GM18861 (cell line): ENCODE data around the gene NUAK2.
"Not testable (repeated sequence)": the region's sequence is repeated elsewhere in the genome, so short reads cannot be mapped to it uniquely, and the experiment has no call there.

ENCODE experiments used
- ATAC-seq: cut with Tn5 transposase; IDR thresholded peaks from one replicate; pipeline ENCODE4 v1.9.1; 2021; ENCODE audit not compliant: unreplicated experiment

The NUAK2 gene

DNA sequence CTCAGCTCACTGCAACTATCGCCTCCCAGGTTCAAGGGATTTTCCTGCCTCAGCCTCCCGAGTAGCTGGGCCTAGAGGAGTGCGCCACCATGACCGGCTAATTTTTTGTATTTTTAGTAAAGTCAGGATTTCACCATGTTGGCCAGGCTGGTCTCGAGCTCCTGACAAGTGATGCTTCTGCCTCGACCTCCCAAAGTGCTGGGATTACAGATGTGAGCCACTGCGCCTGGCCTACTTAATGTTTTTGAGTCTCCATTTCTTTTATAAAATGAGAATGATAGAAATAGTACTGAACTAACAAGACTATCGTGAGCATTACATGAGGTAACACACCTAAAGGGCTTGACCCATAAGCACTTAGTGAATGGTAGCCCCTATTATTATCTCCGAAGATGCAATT lies 21.4 kb downstream of the NUAK2 start:
- ATAC-seq = no peak

DNA sequence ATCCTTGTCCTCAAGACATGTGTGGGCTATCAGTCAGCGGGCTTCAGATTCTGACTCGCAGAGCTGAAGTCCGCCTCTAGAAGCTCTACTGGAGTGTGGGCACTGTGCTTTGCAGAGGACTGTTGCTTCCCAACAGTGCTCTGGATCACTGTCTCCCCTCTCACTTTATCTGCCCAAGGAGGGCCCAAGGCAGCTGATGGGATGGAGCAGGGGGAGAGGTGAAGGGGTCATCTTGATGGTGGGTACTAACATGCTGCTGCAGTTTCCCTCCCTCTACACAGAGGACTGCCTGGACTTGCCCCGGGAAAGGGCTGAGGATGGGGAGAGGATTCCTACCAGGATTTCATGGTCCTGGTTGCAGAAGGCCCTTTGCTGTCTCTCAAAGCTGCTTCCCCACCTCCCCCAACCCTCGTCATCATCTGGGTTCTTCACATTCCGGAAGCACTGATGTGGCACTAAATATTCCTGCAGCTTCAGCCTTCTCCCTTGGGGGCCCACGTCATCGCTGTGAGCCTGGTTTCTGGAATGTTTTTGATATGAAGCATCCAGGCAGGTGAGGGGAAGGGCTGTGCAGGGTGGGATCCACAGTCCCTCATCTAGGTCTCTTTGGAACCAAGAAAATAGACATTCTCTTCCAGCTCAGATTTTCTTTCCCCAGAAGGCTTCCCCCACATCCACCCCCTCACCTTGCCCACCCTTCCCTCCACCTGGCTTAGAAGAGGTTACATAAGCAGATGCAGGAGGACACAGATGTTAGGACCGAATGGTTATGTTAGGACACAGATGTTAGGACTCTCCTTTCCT lies 23.2 kb downstream of the NUAK2 start:
- no peak for ATAC-seq

DNA sequence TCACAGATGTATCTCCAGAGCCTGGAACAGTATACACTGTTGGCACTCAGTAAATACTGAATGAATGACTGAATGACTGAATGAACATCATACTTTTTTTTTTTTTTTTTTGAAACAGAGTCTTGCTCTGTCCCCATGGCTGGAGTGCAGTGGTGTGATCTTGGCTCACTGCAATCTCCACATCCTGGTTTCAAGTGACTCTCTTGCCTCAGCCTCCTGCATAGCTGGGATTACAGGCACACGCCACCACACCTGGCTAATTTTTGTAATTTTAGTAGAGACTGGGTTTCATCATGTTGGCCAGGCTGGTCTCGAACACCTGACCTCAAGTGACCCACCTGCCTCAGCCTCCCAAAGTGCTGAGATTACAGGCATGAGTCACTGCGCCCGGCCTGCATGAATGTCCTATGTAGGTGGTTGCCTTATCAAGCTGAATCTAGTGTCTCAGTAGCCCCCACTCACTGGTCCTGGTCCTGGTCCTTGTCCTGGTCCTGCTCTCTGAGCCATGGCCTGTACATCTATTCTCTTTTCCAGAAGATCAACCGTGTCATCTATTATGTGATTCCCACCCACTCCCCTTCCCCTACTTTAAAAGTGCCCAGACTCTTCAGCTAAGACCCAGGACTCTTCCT lies 23.9 kb downstream of the NUAK2 start:
- not testable (repeated sequence) for ATAC-seq

DNA sequence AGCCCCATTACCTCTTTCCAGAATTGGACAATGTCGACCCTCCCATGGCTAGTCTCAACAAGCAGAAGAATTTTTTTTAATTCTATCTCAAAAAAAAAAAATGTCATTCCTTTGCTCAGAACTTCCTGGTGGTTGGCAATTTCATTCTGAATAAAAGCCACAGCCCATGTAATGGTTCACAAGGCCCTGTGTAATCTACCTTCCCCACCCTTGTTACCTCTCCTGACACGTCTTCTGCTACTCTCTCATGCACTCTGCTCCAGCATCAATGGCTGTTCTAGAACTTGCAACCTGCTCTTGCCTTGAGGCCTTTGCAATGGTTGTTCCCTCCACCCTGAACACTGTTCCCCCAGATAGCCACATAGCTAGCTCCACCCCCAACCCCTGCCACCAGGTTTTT lies 25.4 kb downstream of the NUAK2 start:
- ATAC-seq = no peak

DNA sequence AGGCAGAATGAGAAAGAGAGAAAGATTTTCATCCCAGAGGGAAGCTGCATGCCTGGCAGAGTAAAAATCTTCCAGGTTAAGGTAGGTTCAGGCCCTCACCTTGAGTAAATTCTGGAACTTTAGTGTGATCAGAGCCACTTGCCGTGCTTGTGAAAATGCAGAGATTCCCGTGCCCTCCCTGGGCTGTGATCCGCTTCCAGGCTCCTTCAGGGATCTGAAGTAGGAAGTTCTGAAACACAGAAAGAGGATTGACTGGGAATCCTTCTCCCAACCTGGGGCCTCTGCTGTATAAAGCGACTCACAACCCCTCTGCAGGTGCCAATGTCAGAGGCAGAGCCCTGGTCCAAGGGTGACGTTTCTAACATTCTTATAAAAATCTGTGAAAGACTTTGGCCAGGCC lies 26.6 kb downstream of the NUAK2 start:
- no peak for ATAC-seq

DNA sequence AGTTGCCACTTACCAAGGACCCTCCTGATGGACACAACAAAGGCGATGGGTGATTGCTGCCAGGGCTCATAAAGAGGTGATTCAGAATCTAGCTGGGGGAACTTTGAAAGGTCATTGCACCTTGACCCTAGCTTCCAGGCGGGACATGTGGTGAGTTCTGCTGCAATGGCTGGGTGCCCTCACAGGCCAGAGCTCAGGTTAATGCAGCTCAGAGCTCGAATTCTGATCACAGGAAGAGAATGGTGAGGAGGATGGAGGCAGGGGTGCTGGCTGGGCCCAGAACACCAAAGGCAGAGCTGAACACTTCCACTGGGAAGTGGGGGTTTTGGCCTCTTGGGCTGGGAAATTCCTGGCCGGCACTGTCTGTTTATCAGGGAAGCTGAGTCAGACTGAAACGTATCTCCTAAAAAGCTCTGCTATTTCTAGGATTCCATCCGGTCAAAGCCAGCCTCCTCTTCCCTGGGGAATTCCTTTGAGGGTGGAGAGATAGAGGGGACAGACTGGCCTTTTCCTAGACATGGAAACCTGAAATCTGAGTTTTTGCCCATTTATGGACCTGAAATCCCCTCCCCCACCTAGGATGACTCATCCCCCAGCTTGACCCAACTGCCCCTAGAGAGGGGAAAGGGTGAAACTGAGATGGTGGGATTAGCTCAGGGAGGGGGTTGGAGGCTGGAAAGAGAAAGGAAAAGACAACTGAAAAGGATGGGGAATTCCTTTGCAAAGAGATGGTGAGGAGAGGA lies 27.2 kb downstream of the NUAK2 start:
- ATAC-seq = no peak

DNA sequence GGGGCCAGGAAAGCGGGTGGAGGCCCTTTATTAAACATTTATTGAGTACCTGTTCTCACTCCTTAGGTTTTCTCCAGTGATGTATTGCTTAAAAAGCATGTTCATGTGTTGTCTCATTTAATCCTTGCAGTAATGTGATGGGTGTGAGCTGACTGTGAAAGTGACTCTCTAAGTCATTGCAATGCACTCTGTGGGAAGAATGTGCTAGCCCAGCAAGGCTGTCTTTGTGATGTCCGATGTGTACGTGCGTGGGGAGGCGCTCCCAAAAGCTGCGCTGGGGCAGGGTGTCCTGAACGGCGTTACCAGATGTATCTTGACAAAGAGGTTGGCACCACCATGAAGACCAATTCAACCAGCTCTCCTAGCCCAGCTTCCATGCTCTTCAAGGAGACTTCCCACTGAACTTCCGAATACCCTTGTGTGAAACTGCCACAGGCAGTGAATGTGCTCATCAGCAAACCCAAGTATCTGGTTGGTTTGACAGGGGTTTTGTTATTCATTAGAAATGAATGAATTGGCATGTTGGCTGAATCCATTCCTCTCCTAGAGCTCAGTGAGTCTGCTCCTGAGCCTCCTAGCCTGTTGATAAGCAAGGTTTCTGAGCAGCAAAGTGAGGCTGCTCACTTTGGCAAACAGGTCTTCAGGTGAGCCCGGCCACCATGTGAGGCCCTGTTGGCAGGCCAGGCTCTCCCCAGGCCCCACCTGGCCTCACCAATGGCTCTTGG lies 28.0 kb downstream of the NUAK2 start:
- no peak for ATAC-seq

DNA sequence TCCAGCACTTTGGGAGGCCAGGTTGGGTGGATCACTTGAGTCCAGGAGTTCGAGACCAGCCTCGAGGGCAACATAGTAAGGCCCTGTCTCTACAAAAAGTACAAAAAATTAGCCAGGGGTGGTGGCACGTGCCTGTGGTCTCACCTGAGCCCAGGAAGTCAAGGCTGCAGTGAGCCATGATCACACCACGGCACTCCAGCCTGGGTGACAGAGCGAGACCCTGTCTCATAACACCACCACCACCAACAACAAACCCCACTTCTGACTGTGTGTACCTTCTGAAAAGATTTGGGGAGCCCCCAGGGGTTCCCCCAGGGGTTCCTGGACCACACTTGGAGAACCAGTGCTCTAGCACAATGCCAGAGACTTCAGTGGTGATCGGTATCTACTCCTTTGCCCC lies 29.9 kb downstream of the NUAK2 start:
- no peak for ATAC-seq

DNA sequence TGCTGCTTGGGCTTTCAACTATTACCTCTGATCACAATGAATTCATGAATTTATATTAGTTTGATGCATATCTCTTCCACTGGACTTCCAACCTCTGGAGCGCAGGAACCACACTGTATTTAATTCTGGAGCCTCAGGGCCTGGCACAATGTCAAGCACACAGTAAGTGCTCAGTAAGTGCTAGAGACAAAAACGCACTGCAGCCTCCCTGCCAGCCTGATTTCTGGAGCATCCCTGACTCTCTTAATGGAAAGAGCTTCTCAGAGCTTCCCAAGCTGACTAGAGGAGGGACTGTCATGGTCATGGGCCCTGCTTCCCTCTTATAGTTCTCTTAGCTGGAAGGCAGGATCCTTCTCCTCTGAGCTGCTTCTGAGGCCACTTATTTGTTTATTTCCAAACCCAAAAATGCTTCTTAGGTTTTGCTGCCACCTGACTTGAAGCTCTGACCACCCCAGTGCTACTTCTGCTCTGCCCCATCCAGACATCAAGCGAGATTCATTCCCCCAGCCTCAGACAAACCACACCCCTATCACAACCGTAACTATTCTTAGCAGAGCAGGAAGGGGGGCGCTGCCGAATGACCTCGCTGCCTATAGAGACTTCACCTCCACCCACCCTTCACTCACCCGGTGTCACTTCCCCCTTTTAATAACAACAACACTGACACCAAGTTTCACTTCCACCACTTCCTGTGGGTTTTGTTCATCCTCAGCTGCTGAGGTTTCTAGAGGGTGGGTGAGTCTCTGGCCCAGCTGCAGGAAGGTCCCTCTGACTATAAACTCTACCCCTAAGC lies 33.6 kb downstream of the NUAK2 start:
- ATAC-seq = peak; percentile 72

DNA sequence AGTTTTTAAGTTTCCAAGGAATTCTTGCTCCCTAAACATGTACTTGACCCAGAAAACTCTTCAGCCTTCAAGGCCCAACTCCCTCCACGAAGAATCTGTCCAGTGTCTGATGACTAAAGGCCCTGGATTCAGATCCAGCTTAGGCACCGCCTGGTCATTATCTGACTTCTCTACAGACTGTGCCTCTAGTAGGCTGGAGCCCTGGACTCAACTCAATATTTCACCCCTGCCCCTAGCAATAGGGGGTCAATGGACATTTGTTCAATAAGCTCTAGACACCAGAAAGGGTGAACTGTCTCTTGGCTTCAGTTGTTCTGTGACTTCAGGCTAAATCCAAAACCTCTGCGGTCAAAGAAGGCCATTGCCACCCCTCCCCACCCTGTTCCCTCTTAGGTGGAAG lies 34.5 kb downstream of the NUAK2 start:
- no peak for ATAC-seq

DNA sequence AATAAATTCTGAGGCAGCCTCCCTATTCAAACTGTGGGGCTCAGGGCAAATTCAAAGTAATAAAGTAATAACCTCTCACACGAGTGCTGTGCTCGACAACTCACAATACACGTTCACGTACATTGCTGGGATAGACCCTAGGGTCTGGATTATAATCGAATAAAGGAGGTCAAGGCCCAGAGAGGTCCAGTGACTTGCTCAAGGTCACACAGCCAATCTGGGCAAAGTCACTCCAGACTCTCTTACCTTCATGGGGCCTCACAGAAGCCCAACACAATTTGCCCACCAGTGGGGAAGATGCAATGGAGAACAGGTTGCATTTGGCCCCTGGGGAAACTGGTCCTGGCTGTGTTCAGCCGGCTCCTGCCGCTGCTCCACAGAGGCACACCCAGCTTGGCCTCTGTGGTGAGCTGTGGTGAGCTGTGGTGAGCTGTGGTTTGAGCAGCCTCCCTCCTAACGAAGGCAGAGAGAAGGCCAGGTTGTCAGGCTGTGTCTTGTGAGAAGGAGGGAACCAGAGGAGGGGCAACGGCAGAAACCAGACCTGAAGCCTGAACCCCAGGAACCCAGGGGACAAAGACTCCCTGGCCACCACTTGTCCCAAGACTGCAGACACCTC lies 35.1 kb downstream of the NUAK2 start:
- ATAC-seq = peak; percentile 25

DNA sequence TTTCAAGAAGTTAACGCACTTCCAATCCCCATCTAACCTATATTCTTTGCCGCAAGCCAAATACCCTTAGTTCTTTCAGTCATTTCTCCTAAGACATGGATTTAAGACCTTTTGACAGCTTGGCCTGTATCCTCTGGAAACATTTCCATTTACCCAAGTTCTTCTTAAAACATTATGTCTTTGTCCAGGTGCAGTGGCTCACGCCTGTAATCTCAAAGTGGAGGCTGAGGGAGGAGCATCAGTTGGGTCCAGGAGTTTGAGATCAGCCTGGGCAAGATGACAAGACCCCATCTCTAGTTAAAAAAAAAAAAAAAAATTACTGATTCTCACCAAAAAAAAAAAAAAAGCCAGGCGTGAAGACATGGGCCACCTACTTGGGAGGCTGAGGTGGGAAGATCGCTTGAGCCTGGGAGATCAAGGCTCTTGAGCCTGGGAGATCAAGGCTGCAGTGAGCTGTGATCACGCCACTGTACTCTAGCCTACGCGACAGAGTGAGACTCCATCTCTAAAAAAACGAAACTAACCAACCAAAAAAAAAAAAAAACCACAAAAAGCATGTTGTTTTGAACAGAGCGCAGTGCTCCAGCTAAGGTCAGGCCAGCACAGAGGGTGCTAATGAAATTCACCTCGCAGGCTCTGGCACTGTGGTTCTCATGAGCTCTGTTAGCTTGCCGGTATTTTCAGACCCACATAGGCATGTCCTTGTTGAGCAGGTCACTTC lies 36.0 kb downstream of the NUAK2 start:
- peak; percentile 38 for ATAC-seq

DNA sequence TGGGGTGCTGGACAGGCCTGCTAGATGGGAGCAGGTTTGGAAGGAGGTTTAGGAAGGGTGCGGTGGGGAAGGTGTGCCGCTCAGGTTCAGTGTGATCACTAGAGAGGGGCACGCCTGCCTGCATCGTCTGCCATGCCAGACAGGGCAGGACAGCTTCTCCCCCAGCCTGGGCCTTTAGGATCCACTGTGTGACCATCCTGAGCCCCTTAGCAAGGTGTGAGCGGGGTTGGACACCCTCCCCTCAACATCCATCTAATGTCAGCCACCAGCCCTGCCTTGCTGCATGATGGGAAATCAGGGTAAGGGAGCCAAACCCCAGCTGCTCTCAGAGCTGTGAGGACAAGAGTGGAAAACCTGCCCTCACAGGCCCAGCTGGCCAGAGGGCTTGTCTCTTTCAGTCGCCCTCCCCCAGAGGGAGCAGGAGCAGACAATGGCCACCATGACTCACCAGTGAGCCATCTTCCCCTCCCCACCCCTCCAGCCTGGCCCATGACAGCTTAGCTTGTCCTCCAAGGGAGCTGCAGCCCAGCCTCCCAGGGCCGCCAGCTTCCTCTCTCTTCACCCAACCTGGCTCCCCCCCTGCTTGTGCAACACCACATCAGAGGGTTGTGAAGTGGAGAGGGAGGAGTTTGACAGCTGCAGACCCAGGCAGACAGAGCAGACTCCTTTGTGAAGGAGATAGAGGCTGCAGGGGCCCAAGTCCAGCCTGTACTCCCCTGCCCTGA lies 37.0 kb downstream of the NUAK2 start:
- no peak for ATAC-seq

DNA sequence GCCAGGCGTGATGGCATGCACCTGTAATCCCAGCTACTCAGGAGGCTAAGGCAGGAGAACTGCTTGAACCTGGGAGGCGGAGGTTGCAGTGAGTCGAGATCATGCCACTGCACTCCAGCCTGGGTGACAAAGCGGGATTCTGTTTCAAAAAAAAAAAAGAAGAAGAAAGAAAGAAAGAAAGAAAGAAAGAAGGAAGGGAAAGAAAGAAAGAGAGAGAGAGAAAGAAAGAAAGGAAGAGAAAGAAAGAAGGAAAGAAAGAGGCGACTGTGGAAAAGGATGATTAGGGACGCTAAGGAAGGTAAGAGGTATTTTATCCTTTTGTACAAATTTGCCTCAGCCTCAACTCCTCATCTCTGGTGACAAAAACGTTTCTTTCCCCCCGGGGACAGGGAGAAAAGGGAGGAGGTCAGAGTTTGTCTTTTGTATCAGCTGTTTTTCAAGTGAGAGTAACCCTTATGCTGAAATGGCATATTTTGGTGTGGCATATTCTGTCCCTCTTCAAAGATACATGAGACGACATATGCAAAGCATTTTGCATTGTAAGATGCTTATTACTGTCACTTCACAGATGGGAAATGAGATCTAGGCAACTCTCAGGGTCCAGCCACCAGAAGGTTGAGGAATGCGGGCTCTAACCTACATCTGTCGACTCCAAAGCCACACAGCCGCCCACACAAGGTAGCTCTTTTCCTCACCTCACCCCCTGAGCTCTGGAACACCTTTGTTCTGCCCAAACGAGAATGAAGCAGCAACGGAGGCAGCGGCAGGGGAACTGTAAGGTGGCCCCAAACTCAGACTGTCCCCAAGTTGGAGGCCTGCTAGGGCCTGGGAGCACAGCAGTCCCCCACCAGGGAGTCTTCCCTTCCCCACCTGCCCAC lies 38.0 kb downstream of the NUAK2 start:
- ATAC-seq = no peak

DNA sequence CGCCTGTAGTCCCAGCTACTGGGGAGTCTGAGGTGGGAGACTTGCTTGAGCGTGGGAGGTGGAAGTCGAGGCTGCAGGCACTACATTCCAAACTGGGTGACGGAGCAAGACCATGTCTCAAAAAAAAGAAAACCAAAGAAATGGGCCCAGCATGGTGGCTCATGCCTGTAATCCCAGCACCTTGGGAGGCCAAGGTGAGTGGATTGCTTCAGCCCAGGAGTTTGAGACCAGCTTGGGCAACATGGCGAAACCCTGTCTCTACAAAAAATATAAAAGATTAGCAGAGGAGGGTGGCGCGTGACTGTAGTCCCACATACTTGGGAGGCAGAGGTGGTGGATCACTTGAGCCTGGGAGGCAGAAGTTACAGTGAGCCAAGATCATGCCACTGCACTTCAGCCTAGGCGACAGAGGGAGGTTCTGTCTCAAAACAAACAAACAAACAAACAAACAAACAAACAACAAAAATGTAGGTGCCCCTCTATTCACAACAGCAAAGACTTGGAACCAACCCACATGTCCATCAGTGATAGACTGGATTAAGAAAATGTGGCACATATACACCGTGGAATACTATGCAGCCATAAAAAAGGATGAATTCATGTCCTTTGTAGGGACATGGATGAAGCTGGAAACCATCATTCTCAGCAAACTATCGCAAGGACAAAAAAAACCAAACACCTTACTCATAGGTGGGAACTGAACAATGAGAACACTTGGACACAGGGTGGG lies 40.7 kb downstream of the NUAK2 start:
- ATAC-seq = not testable (repeated sequence)

DNA sequence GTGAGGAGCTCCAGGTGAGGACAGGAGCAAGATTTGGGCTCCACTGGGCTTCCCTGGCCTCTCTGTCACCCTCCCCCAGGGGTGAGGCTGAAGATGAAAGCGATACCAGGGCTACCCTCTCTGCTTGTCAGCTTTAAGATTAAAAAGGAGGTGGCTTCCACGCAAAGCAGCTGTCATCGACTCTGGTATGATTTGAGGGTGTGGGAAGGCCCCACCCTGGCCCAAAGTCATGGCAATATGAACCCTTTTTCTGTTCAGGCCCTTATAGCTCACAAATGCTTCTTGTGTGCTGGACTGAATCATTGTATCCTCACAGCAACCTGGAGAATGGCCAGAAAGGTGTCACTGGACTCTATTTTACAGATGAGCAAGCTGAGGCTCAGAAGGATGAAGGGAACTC lies 41.6 kb downstream of the NUAK2 start:
- ATAC-seq = no peak

DNA sequence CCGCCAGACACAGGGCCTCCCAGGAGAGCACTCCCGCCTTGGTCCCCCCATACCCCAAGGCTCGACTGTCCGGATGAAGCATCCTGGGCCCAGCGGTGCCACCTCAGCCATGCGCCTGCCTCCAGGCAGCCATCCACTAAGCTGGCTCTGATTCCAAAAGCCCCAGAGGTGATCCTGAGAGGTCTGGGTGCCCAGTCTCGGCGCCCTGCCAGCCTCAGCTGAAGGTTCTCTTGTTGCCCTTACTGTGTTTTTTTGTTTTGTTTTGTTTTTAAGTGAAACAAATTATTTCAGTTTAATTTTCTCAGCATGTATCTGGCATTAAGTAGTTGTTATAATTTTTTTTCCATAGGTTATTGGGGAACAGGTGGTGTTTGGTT lies 44.9 kb downstream of the NUAK2 start:
- ATAC-seq = no peak
